GM18508 (cell line): ENCODE measurements around the gene SLC33A1.
A peak's percentile ranks its signal among the peaks of the same experiment; 100 is the strongest.
"Not testable (repeated sequence)": the region's sequence is repeated elsewhere in the genome, so short reads cannot be mapped to it uniquely, and the experiment has no call there.

Source experiments
- ATAC-seq: cut with Tn5 transposase; IDR thresholded peaks from one replicate; pipeline ENCODE4 v1.9.1; 2021; ENCODE audit warnings: moderate number of reproducible peaks; ENCODE audit not compliant: insufficient read depth, unreplicated experiment

SLC33A1 gene

DNA sequence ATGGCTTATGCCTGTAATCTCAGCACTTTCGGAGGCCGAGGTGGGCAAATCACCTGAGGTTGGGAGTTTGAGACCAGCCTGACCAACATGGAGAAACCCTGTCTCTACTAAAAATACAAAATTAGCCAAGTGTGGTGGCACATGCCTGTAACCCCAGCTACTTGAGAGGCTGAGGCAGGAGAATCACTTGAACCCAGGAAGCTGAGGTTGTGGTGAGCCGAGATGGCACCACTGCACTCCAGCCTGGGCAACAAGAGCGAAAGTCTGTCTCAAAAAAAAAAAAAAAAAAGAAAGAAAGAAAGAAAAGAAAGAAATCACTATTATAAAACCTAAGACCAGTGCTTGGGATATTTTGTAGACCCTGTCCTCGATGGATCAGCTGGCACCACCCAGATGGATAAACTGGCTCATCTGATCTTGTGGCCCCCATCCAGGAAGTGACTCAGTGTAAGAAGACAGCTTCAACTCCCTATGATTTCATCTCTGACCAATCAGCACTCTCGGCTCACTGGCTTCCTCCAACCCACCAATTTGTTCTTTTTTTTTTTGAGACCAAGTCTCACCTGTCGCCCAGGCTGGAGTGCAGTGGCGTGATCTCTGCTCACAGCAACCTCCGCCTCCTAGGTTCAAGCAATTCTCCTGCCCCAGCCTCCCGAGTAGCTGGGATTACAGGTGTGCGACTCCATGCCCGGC lies 8.2 kb upstream of the SLC33A1 start:
- not testable (repeated sequence) for ATAC-seq

DNA sequence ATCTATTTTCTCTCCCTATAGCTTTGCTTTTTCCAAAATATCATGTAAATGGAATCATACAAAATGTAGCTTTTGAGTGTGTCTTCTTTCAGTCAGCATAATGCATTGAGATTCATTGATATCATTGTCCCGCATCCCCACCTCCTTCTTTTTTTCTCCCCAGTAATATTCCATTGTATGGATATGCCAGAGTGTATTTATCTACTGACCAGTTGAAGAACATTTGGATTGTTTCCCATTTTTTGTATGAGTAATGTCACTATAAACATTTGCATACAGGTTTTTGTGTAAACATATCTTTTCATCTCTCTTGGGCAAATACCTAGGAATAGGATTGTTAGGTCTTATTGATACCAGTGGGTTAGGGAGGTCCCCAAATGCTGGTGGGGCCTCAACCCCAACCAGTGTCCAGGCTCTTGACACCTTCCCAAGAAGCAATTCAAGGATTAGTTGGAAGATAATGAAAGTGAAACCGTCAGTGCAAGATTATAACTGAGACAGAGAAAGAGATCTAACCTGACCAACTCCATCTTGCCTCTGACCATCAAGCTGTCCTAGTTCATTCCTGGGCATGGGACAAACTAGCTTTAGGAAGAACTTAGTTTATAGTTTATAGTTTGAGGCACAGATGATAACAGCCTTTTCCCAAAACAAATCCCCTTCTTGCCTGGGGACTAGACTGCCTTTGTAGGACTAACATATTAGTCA lies 7.4 kb upstream of the SLC33A1 start:
- no peak for ATAC-seq

DNA sequence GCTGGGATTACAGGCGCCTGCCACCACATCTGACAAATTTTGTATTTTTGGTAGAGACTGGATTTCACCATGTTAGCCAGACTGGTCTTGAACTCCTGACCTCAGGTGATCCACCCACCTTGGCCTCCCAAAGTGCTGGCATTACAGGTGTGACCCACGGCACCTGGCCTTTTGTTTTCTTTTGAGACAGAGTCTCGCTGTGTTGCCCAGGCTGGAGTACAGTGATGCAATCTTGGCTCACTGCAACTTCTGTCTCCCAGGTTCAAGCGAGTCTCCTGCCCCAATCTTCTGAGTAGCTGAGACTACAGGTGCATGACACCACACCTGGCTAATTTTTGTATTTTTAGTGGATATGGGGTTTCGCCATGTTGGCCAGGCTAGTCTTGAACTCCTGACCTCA lies 6.2 kb upstream of the SLC33A1 start:
- not testable (repeated sequence) for ATAC-seq

DNA sequence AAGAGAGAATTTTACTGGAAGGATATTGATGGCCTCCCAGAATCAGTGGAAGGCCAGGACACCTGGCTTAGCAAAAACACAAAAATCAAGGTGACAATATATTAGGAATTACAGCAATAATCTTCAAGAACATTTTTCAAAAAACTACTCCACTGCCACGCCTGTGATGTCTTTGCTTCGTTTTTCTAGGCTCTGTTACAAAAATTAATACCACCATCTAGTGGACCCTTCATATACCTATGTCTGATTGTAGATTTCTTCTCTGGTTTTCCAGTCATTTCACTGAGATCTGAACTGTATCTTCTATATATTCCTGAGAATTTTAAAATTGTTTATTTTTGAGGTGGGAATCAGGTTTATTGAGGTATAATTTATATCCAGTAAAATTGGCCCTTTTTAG lies 5.6 kb upstream of the SLC33A1 start:
- no peak for ATAC-seq

DNA sequence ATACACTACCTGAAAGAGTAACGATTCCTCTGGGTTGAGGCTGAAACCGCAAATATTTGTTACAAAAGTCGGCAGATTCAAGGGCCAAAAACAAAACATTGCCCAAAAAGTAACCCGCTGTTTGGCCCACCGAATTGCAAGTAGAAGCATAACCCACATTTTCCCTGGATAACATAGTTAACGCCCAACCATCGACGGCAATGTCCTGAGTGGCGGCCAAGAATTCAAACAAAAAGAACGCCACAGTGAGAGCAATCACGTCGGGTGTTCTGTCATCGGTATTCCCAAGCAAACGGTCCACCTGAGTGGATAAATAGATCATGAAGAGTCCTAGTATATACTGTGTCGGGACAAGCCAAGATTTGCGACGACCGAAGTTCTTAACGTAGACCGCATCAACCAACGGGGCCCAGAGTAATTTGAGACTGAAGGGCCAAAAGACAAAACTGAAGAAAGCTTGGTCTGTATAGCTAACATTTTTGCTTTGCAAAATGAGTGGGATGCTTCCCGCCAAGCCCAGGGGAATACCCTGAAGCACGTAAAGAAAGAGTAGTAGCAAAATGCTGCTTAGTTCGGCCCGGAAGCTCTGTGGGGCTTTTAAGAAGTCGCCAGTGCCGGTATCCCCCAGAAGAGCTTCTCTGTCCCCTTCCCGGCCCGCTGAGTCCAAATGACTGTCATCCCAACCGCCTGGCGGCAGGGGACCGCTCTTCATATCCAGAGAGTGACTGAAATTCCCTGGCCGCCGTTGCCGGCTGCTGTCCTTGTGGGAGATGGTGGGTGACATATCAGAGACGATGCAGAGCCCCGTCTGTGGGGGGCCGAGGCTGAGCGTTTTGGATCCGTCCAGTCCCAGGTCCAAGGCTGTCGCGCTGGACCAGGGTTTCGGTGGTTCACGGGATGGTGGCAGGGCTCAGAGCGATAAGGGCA lies 750 bp downstream of the SLC33A1 start:
- ATAC-seq = no peak

DNA sequence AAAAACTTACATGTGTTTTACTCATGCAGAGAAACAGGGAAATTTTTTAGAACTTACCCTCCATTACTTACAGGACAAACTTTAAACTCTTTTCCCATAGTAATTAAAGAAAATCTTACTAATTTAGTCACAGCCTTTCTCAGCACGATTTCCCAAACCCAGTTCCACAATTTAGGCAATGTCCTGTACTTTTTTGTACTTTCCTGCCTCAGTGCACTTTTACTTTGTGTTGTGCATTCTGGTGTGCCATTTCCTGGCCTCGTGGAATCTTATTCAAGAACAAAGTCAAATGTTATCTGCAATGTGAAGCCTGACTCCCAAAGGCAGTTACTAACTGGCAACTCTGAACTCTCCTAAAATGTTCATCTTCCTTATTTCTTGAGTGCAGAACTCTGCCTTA lies 1.9 kb downstream of the SLC33A1 start:
- ATAC-seq = no peak

DNA sequence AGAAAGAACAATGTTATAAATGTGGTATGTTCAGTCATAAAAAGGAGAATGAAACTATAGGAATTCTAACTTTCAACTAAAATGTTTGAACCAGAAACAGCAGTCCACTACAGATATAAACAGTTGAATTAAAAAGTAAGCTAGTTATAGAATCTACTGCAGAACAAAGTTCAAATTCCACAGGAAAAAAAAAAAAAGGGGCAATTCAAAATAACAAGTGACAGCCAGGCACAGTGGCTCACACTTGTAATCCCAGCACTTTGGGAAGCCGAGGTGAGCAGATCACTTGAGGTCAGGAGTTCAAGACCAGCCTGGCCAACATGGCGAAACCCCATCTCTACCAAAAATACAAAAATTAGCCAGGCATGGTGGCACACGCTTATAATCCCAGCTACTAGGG lies 4.8 kb downstream of the SLC33A1 start:
- not testable (repeated sequence) for ATAC-seq

DNA sequence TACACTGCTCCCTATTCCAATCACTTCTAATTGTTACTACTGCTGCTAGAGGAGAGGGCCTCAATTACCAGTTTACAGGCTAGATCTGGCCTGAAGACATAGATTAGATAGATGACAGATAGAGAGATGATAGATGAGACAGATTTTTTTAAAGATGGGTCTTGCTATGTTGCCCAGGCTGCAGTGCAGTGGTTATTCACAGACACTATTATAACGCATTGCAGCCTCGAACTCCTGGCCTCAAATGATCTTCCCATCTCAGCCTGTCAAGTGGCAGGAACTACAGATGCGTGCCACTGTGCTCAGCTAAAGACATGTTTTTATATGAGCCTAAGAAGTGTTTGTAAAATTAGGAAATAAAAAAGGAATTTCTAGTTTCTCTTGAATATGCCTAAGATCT lies 6.2 kb downstream of the SLC33A1 start:
- ATAC-seq = no peak

DNA sequence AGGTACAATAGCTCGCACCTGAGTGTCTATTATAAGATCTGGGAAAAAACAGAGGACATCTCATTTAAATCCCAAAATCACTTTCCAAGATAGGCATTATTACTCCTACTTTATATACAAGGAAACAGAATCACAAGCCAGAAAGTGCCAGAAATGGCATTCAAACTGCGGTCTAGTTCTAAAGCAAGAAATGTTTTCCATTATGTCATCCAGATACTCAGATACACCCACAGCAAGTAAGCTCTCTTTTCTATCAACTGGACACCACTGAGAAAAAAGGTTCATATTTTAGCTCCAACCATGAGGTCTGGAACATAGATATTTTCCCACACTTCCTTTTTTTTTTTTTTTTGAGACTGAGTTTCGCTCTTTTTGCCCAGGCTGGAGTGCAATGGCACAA lies 8.1 kb downstream of the SLC33A1 start:
- ATAC-seq = no peak

DNA sequence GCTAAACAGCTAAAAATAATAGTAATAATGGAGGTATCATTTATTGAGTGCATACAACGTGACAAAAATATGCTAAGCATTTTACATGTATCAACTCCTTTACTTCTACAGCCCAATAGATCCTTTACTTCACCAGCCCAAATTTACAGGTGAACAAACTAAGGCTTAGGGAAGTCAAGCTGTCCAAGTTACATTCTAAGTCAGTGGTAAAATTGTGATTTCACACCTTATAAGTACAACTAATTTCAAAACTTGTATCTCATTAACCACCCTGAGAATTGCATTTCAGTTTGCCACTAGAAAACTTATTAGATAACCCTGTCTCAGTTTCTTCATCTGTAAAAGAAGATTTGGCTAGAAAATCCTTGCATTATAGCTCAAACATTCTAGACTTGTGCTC lies 10.7 kb downstream of the SLC33A1 start:
- ATAC-seq = no peak

DNA sequence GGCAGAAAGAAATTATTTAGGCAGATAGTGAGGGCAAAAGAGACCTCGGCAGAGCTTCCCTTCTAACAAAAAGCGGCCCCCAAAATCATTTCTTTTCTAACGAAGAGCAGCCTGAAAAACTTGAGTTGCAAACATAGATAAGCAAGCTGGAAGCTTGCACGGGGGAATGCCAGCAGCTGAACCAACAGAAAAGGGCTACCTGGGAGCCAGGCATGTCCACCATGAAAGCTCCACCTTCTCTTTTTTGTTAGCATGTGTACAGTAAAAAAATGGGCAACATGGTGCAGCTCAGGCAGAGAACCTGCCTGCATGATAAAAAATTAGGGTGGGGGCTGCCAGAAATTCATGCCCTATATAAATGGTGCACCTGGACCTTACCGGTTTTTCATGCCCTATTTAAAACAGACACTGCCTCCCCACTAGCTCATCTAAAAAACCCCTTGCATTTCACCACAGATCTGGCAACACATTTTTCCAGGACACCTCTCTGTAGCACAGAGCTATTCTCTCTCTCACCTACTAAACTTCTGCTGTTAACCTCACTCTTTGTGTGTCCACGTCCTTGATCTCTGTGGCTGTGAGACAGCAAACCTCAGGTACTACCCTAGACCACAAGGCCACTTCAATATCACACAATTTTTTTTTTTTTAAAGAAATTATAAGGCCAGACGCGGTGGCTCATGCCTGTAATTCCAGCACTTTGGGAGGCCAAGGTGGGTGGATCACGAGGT lies 18.7 kb downstream of the SLC33A1 start:
- no peak for ATAC-seq

DNA sequence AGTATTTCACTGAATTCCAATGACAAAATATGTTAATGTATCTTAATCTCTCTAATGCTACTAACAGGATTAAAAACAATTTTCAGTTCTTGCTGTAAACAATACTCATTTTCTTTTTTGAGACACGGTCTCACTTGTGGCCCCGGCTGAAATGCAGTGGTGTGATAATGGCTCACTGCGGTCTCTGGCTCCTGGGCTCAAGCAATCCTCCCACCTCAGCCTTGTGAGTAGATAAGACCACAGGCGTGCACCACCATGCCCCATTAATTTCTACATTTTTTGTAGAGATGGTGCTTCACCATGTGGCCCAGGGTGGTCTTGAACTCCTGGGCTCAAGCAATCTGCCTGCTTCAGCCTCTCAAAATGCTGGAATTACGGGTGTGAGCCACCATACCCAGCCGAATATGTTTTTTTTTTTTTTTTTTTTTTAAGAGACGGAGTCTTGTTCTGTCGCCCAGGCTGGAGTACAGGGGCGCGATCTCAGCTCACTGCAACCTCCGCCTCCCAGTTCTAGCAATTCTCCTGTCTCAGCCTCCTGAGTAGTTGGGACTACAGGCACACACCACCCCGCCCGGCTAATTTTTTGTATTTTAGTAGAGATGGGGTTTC lies 25.6 kb downstream of the SLC33A1 start:
- ATAC-seq = not testable (repeated sequence)

DNA sequence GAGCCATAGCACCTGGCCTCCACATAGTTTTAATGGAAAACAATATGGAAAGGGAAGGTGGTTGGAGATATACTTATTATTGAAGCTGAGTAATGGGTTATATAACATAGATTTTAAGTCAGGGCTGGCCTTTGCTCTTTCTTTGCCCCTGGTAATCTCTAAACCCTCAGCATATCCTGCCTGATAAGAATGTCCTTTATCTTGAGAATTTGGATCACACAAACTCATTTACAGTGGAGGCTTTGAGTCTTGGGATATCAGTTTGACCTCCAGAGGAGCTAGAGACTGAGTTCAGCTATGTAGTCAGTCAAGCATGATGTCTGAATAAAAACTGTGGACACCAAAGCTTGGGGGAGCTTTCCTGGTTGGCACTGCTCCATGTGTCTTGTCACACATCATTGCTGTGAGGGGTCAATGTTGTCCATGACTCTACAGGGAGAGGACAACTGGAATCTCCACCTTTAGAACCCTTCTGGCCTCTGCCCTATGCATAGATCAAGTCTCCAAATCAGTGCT lies 39.1 kb downstream of the SLC33A1 start:
- no peak for ATAC-seq

DNA sequence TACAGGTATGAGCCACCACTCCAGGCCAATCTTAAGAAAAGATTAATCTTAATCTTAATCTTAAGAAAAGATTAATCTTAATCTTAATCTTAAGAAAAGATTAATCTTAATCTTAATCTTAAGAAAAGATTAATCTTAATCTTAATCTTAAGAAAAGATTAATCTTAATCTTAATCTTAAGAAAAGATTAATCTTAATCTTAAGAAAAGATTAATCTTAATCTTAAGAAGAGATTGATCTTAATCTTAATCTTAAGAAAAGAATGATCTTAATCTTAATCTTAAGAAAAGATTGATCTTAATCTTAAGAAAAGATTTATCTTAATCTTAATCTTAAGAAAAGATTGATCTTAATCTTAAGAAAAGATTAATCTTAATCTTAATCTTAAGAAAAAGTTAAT lies 41.0 kb downstream of the SLC33A1 start:
- ATAC-seq = not testable (repeated sequence)

DNA sequence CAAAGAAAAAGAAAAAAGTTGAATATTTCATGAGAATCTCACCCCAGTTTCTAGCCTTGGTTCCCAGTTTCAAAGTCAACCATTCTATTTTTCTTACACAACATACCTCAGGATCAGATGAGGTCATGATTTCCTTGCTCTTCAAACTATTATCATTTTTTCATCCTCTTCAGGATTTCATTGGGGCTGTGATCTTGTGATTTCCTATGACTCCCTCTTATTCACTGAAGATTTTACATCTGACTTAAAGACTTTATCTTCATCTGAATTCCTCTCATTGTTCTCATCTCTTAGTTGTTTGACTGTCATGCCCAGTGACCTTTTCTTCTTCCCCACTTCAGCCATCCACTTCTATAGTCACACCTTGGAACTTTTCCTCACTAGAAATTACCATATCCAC lies 45.0 kb downstream of the SLC33A1 start:
- no peak for ATAC-seq

DNA sequence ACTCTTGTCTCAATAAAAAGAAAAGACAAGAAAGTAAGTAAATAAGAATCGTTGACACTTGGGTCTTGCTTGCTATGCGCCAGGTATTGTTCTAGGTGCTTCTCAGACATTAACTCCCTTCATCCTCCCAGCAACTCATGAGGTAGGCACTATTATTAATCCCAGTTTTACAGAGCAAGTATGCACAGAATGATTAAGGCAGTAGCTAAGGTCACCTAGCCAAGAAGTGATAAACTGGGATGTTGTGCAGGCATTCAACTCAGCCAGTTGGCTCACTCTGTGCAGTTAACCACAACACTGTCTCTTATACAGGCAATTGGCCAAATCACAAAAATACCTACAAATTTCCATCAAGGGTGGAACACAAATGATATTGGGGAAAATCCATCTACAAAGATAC lies 46.4 kb downstream of the SLC33A1 start:
- ATAC-seq = no peak

DNA sequence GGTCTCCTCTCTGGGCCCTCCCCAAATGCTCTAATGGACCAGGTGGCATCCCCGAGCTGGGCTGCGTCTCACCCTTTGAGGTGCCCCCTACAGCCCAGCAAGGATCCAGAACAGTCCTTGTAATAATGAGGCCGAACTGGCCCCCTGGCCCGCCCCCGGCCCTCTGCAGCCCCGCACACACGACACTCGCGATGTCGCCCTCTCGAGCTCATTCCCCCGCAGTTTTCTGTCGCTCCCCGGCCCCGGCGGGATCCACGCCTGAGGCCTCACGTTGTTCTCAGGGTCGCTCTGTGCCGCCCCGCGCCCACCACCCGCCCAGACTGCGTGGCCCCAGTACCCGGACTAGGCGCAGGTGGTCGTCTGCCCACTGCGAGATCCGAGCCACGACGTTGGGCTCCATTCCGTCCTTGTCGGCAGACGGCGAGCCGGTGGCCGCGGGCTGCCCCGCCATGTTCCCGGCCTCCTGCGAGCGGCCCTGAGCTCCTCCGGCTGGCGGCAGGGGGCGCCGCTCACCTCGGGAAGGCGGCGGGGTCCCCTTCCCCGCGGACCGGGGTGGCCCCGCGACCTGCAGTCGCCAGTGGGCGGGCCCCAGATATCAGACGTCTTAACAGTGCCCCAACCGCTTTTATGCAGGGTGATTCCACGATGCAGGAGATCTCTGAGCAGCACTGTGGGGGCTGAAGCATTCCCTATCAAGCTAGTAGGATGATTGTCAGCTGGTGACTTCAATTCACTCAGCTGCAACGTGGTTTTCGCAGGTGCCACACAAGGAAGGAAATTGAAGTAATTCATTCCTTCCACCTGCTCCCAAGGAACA lies 48.2 kb downstream of the SLC33A1 start, which contains the start of gene C3orf33:
Gene C3orf33 (minus strand): TSS at position 477 of the 817 bp plus-strand sequence. CDS start 26 bp downstream, at position 451.
- peak; percentile 63 for ATAC-seq

DNA sequence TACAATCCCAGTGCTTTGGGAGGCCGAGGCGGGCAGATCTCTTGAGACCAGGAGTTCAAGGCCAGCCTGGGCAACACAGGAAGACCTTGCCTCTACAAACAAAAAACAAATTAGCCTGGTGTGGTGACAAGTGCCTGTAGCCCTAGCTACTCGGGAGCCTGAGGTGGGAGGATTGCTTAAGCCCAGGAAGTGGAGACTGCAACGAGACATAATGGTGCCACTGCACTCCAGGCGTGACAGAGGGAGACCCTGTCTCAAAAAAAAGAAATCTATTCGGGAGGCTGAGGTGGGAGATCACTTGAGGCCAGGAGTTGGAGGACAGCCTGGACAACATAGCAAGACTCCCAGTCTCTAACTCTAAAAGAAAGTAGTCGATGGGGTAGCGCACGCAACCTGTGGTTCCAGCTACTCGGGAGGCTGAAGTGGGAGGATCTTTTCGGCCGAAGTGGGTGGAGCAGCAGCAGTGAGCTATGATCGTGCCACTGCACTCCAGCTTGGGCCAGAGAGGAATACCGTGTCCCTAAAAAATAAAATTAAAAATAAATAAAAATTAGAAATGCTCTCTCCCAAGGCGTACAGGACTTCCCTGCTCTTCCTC lies 48.9 kb downstream of the SLC33A1 start:
- ATAC-seq = peak; percentile 43
